Nephron progenitor cell (in vitro differentiated cells): ENCODE measurements around the gene HAPSTR1.

Source experiments
- DNase-seq: peaks from one replicate; pipeline ENCODE4 v3.0.0; 2021
- H3K27ac Mint-ChIP-seq: 2 replicates; pipeline ENCODE4 v1.8.0; 2021; ENCODE audit warnings: mild to moderate bottlenecking, moderate library complexity, mixed read lengths
- H3K27me3 Mint-ChIP-seq: 2 replicates; pipeline ENCODE4 v1.8.0; 2021; ENCODE audit warnings: mild to moderate bottlenecking, low read depth, mixed read lengths; ENCODE audit not compliant: poor library complexity
- H3K36me3 Mint-ChIP-seq: 2 replicates; pipeline ENCODE4 v1.8.0; 2021; ENCODE audit warnings: low read depth, mixed read lengths
- H3K4me1 Mint-ChIP-seq: 2 replicates; pipeline ENCODE4 v1.8.0; 2021; ENCODE audit warnings: mixed read lengths
- H3K4me3 Mint-ChIP-seq: 2 replicates; pipeline ENCODE4 v1.8.0; 2021; ENCODE audit warnings: mild to moderate bottlenecking, moderate library complexity, mixed read lengths
- H3K9me3 Mint-ChIP-seq: 2 replicates; pipeline ENCODE4 v1.8.0; 2021; ENCODE audit warnings: mild to moderate bottlenecking, moderate library complexity, mixed read lengths
- TF ChIP-seq, protein P1 (sequence below): fragments of 200-600 bp; sonication (generic); IDR thresholded peaks from 2 replicates; pipeline ENCODE4 v1.5.0; 2021; ENCODE audit warnings: antibody characterized with exemption

The HAPSTR1 gene

DNA sequence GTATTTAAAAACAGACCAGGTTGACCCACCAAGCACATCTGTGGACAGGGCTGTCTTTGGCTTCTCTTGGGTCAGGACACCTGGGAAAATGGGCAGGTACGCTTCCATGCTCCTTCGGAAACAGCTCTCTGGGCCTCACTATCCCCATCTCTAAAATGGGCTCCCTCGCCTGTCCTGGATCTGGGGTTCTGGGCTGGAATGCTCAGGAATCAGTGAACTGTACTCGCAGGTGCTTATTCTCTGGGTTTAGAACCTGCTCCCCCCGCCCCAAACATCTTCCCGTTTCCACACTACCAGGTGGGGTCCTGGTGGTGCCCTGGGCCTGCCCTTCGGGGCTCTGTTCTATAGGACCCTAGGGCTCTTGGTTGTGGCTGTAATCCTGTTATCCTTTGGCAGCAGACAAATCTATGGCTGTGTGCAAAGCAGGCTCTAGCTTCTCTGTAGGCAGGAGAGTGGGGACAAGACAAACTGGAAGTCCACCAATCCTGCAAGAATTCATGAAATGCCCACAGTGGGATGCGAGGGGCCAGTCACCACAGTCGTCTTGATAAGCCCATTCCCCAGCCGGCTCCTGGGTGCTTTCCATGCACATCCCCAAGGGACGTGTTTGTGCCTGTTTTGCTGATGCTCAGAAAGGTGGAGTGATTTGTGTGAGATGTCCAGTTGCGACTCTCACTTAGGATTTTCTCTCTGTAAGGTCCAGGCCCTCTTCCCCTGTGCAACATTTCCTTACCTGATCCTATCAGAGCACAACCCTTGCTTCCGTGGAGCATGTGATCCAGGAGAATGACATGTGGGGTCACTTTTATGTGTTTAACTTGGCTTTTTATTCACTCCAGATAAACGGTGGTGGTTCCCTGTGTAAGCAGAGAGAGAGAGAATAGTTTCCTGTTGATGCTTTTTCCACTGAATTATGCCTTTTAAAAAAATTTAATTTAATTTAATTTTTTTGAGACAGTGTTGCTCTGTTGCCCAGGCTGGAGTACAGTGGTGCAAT is 37.2 kb downstream of the HAPSTR1 start:
- TF ChIP-seq, protein P1, sequence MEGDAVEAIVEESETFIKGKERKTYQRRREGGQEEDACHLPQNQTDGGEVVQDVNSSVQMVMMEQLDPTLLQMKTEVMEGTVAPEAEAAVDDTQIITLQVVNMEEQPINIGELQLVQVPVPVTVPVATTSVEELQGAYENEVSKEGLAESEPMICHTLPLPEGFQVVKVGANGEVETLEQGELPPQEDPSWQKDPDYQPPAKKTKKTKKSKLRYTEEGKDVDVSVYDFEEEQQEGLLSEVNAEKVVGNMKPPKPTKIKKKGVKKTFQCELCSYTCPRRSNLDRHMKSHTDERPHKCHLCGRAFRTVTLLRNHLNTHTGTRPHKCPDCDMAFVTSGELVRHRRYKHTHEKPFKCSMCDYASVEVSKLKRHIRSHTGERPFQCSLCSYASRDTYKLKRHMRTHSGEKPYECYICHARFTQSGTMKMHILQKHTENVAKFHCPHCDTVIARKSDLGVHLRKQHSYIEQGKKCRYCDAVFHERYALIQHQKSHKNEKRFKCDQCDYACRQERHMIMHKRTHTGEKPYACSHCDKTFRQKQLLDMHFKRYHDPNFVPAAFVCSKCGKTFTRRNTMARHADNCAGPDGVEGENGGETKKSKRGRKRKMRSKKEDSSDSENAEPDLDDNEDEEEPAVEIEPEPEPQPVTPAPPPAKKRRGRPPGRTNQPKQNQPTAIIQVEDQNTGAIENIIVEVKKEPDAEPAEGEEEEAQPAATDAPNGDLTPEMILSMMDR = no peak
- peaks cover 15% of the 10 kb centered on the region for H3K36me3 Mint-ChIP-seq
- no peak overlapping the region for H3K4me3 Mint-ChIP-seq
- H3K27ac Mint-ChIP-seq = peak overlapping the region; percentile 95
- H3K27me3 Mint-ChIP-seq = no peaks in the 10 kb centered on the region
- H3K4me1 Mint-ChIP-seq = peaks cover 27% of the 10 kb centered on the region
- H3K9me3 Mint-ChIP-seq = no peaks in the 10 kb centered on the region
- no peak for DNase-seq

DNA sequence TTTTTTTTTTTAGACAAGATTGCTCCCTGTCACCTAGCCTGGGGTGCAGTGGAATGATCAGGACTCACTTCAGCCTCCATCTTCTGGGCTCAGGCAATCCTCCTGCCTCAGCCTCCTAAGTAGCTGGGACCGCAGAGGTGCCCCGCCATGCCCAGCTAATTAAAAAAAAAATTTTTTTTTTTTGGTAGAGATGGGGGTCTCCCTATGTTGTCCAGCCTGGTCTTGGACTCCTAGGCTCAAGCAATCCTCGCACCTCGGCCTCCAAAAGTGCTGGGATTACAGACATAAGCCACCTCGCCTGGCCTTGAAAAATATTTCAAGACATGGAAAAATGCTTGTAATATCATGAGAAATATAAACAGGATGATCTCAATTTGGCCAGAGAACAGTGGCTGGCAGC is 42.9 kb downstream of the HAPSTR1 start:
- DNase-seq = no peak

DNA sequence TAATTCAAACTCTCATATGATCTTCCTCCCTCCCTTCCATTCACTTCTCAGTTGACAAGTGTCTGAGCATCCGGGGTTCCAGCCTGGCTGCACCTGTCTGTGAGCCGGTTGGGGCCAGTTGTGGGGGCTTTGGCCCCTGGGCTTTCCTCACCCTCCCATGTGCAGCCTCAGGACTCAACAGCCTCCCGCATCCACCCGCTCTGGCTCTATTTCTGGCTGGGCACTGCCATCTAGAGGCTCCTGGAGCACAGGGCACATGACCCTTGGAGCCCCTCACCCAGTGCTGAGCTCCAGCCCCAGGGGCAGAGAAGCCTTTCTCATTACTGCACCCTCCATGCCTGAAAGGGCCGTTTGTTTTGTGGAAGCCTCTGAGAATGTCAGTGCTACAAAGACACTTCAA is 43.3 kb downstream of the HAPSTR1 start:
- Mint-ChIP-seq H3K9me3 (no peaks in the 10 kb centered on the region), H3K36me3 (peaks cover under 1% of the 10 kb centered on the region), H3K27me3 (peaks cover 6% of the 10 kb centered on the region), H3K27ac (no peak overlapping the region), H3K4me1 (peaks cover 18% of the 10 kb centered on the region), H3K4me3 (no peak overlapping the region)
- DNase-seq = peak; percentile 53
- TF ChIP-seq, protein P1 = peak; percentile 49

More for the DNA sequence above, 42.9 kb downstream of the HAPSTR1 start:
- Mint-ChIP-seq H3K36me3 (no peaks in the 10 kb centered on the region), H3K4me3 (no peak overlapping the region), H3K4me1 (peaks cover 18% of the 10 kb centered on the region), H3K27me3 (peaks cover 6% of the 10 kb centered on the region), H3K27ac (no peak overlapping the region), H3K9me3 (no peaks in the 10 kb centered on the region)
- TF ChIP-seq, protein P1 = no peak

DNA sequence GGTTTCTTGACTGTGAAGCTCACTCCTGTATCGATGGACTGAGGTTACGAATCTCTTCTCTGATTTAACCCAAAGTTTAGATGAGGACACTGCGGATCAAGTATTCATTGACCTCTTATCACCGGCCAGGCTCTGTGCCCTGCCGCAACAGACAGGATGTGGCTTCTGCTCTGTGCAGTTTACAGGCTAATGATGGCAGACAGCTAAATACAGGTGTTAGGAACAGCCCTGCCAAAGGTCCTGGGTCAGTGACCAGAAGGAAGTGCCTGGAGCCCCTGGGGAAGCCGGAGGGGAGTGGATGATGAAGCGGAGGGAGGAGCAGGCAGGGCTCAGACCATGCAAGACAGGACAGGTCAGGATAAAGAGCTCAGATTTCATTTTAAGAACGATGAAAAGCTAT is 44.4 kb downstream of the HAPSTR1 start:
- Mint-ChIP-seq H3K27me3 (peaks cover 6% of the 10 kb centered on the region), H3K9me3 (peaks cover 4% of the 10 kb centered on the region), H3K4me3 (no peak overlapping the region), H3K4me1 (peaks cover 18% of the 10 kb centered on the region), H3K27ac (no peak overlapping the region), H3K36me3 (peaks cover 6% of the 10 kb centered on the region)
- TF ChIP-seq, protein P1 = no peak
- no peak for DNase-seq

DNA sequence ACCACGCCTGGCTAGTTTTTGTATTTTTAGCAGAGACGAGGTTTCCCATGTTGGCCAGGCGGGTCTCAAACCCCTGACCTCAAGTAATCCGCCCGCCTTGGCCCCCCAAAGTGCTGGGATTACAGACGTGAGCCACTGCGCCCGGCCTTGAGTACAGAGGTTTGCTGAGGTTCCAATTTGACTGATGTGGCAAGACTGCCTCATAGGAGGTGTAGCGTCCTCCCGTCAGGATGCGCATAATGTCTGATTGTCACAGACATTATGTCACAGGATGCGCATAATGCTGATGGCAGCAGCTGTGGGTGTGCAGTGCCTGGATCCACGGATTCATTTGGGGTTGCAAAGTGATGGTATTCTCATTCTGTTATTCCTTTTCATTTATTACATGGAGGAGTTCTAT is 45.2 kb downstream of the HAPSTR1 start:
- Mint-ChIP-seq H3K9me3 (peaks cover 4% of the 10 kb centered on the region), H3K4me1 (peaks cover 18% of the 10 kb centered on the region), H3K4me3 (no peak overlapping the region), H3K27ac (no peak overlapping the region), H3K27me3 (peaks cover 6% of the 10 kb centered on the region), H3K36me3 (peaks cover 6% of the 10 kb centered on the region)
- TF ChIP-seq, protein P1 = no peak
- DNase-seq = no peak
